ENCODE measurements around the gene POU1F1.
A peak's percentile ranks its signal among the peaks of the same experiment; 100 is the strongest.
"Not testable (repeated sequence)": the region's sequence is repeated elsewhere in the genome, so short reads cannot be mapped to it uniquely, and the experiment has no call there.

POU1F1 gene

GRCh38 chr3:87248831-87249230, 27.6 kb downstream of the POU1F1 start:
- no peak for ATAC-seq

GRCh38 chr3:87248231-87248630, 28.2 kb downstream of the POU1F1 start:
- not testable (repeated sequence) for ATAC-seq

GRCh38 chr3:87247430-87247773, 29.0 kb downstream of the POU1F1 start:
- ATAC-seq, result peak in 1 of 2 donors; percentile 41

- peak; percentile 64 to 68 for ATAC-seq
Observed at GRCh38 chr3:87246662-87247429, 29.5 kb downstream of the POU1F1 start.

- no peak for ATAC-seq
Observed at GRCh38 chr3:87236093-87236492, 40.3 kb downstream of the POU1F1 start.

- no peak for ATAC-seq
Observed at GRCh38 chr3:87233805-87234204, 42.6 kb downstream of the POU1F1 start.

GRCh38 chr3:87229113-87229512, 47.3 kb downstream of the POU1F1 start:
- ATAC-seq, result no peak

GRCh38 chr3:87228316-87228715, 48.1 kb downstream of the POU1F1 start:
- no peak for ATAC-seq

- no peak for ATAC-seq
Observed at GRCh38 chr3:87227835-87228144, 48.6 kb downstream of the POU1F1 start.

- peak; percentile 92 to 93 for ATAC-seq
Observed at GRCh38 chr3:87227104-87227834, 49.1 kb downstream of the POU1F1 start, which contains the start of gene CHMP2B. Gene CHMP2B, plus strand, starts transcription at chr3:87227309. Its CDS starts 214 bp downstream, at chr3:87227523.

- ATAC-seq, result no peak
Observed at GRCh38 chr3:87225659-87226058, 50.7 kb downstream of the POU1F1 start.

GRCh38 chr3:87219611-87220010, 56.8 kb downstream of the POU1F1 start:
- no peak for ATAC-seq

- no peak for ATAC-seq
Observed at GRCh38 chr3:87218560-87218959, 57.8 kb downstream of the POU1F1 start.
